GM19023 (cell line): ENCODE data around the gene MT1A.
A peak's percentile ranks its signal among the peaks of the same experiment; 100 is the strongest.

Experiments used
- ATAC-seq: cut with Tn5 transposase; IDR thresholded peaks from one replicate; pipeline ENCODE4 v1.9.1; 2021; ENCODE audit warnings: mild to moderate bottlenecking, moderate library complexity; ENCODE audit not compliant: unreplicated experiment

The MT1A gene

GRCh38 chr16:56630134-56630533 lies 8.3 kb upstream of the MT1A start:
- peak; percentile 69 for ATAC-seq

- ATAC-seq, result no peak
These were observed 7.3 kb upstream of the MT1A start for GRCh38 chr16:56631197-56631596.

- no peak for ATAC-seq
These were observed 6.7 kb upstream of the MT1A start for GRCh38 chr16:56631832-56632155.

GRCh38 chr16:56632156-56632847 lies 6.2 kb upstream of the MT1A start, which contains the start of gene MT1M:
Gene MT1M (plus strand): TSS chr16:56632659. CDS start chr16:56632732, 73 bp downstream.
- ATAC-seq, result no peak

GRCh38 chr16:56632848-56633365 lies 5.6 kb upstream of the MT1A start:
- ATAC-seq, result no peak

GRCh38 chr16:56633535-56633934 lies 4.9 kb upstream of the MT1A start:
- ATAC-seq, result no peak

- no peak for ATAC-seq
These were observed 3.6 kb upstream of the MT1A start for GRCh38 chr16:56634715-56635440.

GRCh38 chr16:56635441-56635967 lies 3.0 kb upstream of the MT1A start:
- no peak for ATAC-seq

GRCh38 chr16:56636616-56637413 lies 1.7 kb upstream of the MT1A start:
- ATAC-seq, result no peak

GRCh38 chr16:56639045-56639444 lies 579 bp downstream of the MT1A start:
- ATAC-seq, result no peak

GRCh38 chr16:56640076-56640475 lies 1.6 kb downstream of the MT1A start:
- no peak for ATAC-seq

GRCh38 chr16:56641166-56641565 lies 2.7 kb downstream of the MT1A start:
- no peak for ATAC-seq

- ATAC-seq, result peak; percentile 64
These were observed 4.8 kb downstream of the MT1A start for GRCh38 chr16:56643080-56643778.

GRCh38 chr16:56643833-56644232 lies 5.4 kb downstream of the MT1A start:
- no peak for ATAC-seq

GRCh38 chr16:56645311-56645710 lies 6.8 kb downstream of the MT1A start:
- ATAC-seq, result no peak

GRCh38 chr16:56645838-56646237 lies 7.4 kb downstream of the MT1A start:
- ATAC-seq, result no peak

GRCh38 chr16:56647641-56648431 lies 9.4 kb downstream of the MT1A start:
- no peak for ATAC-seq

- no peak for ATAC-seq
These were observed 10.8 kb downstream of the MT1A start for GRCh38 chr16:56649271-56649670.

- no peak for ATAC-seq
These were observed 11.4 kb downstream of the MT1A start for GRCh38 chr16:56649820-56650219.

- no peak for ATAC-seq
These were observed 13.1 kb downstream of the MT1A start, which contains the start of gene MT1B for GRCh38 chr16:56651586-56651985. Gene MT1B (plus strand): TSS chr16:56651886. CDS start chr16:56651954, 68 bp downstream.
